NCI-H128 (cell line): ENCODE data around the gene MALT1.
"Not testable (repeated sequence)": the region's sequence is repeated elsewhere in the genome, so short reads cannot be mapped to it uniquely, and the experiment has no call there.

Source experiments
- DNase-seq: peaks from one replicate; lab custom pipeline; 2025; ENCODE audit not compliant: unreplicated experiment; lab: John Stamatoyannopoulos, UW

The MALT1 gene

DNA sequence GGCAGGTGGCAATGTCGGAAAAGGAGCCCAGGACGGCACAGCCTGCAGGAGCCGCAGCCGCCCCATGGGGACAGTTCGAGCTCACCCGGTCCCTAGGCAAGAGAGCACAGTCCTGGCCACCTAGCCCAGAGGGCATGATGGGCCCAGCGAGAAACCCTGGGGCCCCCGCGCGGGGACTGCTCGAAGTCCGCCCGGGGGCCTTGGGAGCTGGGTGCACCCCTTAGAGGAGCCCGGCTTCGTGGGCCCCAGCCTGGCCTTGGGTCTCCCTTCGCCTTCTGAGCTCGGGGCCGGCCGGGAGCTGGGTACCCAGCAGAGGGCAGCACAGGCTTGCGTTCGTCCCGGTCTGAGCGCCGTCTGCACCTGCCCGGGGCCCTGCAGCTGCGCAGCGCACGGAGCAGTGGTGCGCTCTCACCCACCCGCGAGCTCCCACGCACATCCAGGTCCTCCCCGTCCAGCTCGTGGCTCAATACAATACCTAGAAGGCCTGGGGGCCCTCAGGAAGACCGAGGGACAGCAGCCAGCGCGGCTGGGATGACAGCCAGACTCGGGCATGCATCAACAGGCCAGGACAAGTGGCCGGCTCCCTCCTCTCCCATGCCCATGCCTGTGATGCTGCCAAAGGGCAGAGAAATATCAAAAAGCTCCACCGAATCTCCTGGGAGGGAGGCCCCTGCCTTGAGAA lies 97.2 kb downstream of the MALT1 start:
- DNase-seq: peak; percentile 74

DNA sequence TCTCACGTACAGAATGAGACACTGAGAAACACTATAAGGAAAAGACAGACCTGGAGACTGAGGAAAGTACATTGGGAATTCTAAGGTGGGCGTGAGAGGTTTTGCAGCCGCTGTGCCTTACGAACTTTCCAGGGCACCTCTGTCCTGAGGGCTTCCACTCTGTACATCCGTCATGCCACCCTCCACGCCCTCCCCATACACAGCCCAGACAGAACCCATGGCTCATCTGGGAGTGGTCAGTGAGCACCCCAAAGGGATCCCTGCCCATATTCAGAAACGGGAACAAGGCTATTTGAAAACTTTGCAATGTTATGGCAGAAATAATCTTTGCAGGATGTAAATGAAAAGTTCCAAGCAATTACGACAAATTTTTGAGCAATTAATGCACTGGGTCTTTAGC lies 98.1 kb downstream of the MALT1 start:
- DNase-seq: no peak

DNA sequence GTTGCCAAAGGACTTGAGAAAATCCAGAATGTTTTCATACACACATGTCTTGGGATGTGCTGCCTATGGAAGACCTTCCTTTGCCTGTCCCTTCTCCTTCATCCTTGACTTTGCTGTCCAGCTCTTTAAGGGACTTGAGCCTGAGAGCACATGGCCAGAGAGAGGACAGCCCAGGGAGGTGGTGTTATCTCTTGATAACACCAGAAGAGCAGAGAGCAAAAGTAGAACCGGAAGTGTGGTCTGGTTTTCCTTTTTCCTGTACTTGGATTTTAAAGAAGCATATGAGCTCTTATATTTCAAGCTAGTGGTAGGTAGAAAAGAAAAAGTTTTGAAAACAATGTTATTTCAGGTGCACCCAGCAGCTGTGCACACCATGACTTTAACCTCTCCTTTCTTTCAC lies 99.3 kb downstream of the MALT1 start:
- DNase-seq: no peak

DNA sequence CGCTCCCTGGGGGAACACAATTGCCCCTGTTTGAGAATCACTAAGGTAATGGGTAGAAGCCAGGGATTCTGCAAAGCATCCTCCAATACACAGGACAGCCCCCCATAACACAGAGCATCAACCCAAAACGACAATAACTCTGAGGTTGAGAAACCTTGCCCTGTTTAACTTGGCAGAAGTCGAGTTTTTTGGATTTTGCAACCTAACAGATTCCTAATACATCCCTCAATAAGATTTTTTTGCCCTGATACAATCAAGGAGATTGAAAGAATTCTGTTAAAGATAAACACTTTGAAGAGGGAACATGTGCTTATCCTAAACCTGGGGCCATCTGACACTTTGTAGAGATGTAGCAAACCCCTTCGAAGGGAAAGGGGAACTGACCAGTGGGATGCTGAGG lies 100.9 kb downstream of the MALT1 start:
- no peak for DNase-seq

DNA sequence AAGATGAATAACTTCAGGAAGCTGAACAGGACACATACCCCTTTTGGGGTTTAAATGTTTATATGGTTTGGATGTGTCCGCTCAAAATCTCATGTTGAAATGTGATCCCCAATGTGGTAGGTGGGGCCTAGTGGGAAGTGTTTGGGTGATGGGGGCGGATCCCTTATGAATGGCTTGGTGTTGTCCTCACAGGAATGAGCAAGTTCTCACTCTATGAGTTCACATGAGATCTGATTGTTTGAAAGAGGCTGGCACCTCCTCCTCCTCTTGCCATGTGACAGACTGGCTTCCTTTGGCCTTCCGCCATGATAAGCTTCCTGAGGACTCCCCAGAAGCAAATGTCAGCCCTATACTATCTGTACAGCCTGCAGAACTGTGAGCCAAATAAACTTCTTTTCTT lies 104.8 kb downstream of the MALT1 start:
- DNase-seq: no peak

DNA sequence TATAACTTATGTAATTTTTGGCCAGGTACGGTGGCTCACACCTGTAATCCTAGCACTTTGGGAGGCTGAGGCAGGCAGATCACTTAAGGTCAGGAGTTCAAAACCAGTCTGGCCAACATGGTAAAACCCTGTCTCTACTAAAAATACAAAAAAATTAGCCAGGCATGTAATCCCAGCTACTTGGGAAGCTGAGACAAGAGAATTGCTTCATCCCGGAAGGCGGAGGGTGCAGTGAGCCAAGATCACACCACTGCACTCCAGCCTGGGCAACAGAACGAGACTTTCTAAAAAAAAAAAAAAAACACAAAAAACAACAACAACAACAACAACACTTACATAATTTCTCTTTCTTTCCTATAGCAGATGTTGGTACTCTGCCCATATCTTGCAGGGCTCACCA lies 105.3 kb downstream of the MALT1 start:
- not testable (repeated sequence) for DNase-seq

DNA sequence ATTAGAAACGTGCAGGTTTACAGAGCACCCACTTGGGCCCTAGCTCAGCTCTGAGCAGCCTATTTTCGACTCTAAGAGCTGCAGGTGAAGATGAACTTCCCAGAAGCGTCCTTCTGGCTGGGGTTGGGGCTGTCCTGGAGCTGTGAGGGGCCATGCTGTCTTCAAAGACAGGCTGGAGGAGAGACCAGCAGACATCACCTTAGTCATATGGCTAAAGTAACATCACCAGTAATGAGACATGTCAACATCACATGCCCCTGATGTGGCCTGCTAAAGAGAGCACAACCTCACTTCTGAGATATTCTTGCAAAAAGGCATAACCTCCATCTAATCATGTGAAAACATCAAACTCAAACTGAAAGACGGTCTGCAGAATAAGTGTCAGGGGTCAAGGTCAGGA lies 106.2 kb downstream of the MALT1 start:
- DNase-seq: no peak

DNA sequence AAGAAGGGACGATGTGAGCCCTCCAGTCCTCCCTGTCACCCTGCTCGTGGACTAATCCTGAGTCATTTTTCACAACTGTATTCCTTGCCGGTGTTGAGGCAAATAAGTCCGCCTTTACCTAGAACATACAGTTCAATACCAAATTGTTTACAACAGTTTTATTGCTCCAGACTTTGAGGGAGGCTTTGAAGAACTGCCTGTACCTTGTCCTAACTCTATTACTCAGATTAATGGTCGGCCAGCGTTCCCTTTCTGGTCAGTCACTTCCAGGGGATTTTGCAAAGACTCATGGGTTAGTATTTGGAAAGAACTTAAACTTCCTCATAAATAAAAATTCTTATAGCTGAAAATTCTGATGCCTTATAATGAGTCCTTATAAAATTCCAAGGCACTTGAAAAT lies 108.3 kb downstream of the MALT1 start:
- DNase-seq: no peak

DNA sequence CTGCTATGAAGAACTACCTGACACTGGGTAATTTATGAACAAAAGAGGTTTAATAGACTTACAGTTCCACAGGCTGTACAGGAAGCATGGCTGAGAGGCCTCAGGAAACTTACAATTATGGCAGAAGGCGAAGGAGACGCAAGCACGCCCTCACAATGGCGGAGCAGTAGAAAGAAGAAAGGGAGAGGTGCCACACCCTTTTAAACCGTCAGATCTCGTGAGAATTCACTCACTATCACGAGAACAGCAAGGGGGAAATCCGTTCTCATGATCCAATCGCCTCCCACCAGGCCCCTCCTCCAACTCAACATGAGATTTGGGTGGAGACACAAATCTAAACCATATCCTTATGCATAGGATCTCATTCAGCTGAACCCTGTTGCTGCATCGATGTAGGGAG lies 108.8 kb downstream of the MALT1 start:
- no peak for DNase-seq

DNA sequence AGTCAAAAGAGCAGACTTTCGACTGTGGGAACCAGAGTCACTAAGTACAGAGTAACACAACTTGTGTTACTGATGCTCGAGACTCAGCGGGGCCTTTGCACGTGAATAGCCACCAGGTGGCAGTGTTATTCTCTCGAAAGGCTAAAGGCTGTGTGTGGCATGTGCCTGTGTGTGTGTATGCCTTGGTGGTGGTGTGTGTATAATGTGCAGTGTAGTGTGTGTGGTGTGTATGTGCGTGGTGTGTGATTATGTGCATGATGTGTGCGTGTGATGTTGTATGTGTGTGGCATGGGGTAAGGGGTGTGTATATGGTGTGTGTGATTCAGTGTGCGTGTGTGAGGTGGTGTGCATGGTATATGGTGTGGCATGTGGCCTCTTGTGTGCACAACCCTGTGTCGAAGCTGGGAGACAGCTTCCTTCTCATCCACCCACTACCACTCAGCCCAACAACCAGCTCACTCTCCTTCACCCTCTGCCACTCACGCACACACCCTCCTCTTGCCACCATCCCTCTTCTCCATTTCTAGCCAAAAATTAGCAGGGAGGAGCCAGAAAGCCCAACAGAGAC lies 110.4 kb downstream of the MALT1 start:
- peak; percentile 86 for DNase-seq

DNA sequence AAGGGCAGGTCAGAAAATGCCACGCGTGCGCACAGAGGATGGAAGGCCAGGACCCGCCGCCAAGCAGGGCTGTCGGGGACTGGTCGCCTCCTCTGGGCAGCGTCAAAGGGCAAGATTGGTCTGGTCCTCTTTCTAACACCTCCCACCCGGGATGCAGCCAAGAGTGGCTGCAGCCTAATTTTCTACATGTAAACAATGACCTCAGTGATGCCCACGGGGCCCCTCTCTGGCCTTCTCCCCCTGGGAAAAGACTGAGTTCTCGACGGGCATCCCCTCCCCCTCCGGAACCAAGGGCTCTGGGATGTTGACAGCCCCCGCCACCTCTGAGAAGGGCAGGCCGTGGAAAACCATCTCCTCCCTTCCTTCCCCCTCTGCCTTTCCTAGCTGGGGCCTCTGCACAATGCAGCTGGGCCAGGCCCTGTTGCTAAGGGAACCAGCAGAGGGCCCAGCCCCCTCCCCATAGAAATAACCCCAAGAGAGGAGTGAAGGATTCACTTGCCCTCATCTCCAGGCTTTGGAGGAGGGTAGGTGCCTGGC lies 113.4 kb downstream of the MALT1 start:
- no peak for DNase-seq

DNA sequence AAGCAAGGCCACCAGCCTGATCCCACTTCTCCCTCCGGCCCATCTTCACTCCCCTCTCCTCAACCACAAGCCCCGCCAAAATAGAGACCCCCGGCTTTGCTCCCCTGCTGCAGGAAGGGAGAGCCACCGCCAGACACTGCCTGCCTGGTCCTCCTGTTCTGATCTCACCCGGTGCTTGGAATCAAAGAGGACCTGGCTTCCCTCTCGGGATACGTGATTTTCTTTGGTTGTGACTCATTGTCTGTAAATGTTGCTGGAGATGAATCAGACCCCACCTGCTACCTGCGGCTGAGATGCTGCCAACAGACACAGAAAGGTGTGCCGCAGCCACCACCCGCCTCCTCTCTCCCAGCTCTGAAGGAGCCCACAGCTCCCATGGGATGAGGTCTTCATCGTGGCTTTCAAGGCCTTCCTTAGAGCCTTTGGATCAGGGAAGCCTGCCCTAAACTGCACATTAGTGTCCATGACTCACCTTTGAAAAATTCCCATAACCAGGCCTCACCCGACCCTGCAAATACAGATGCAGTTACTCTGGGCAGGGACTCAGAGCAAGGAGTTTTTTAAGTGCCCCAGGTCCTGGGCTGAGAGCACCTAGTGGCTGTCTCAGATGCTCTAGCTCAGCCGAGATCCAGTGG lies 114.0 kb downstream of the MALT1 start:
- DNase-seq: no peak

DNA sequence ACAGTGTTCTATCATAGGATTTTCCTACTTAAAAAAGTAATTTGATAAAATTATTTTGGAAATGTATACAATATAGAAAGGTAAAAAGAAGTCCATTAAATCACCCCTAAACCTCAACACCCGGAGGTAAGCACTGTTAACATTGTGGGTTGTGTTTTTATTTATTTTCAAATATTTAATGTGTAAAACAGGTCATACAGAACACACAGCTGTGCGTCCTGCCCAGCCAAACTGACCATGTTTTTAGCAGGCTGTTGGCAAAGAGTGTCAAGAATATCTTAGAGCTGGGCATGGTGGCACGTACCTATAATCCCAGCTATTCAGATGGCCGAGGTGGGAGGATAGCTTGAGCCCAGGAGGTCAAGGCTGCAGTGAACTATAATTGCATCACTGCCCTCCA lies 114.6 kb downstream of the MALT1 start:
- DNase-seq: no peak

DNA sequence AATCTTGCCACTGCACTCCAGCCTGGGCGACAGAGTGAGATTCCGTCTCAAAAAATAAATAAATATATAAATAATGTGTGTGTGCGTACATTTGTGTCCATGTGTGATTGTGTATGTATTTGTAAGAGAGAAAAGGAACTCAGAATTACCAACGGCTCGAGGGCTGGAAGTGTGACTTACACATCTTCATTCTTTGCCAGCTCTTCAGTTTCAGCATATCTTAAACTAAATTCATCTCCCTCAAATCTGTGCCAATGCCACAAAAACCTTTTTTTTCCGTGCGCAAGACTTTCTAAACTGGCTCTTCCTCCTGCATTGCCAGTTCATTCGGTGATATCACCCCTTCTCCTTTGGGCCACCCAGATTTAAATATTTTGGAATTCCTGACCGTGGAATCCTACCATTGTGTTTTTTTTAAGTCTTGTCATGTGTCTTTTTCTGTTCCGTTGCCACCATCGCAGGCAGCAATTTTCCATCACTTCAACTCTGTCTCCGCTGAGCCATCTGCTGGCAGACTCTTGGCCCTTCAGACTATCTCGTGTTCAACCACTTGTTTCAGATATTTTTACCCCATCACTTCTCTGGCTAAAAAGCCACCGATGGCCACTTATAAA lies 116.4 kb downstream of the MALT1 start:
- DNase-seq: no peak

DNA sequence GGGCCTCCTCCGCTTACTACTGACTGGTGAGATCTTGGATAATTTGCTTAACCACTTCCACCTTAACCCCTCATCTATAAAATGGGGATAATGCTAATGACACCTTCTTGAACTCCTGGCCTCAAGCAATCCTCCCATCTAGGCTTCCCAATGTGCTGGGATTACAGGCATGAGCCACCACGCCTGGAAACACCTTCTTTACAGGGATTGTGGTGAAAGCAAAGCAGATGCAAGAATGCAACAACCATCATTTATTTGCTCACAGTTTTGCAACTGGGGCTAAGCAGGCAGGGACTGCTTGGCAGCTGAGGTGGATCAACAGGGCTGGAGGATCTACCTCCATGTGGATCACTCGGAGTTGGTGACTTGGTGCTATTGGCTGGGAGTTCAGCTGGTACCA lies 117.2 kb downstream of the MALT1 start:
- DNase-seq: no peak

DNA sequence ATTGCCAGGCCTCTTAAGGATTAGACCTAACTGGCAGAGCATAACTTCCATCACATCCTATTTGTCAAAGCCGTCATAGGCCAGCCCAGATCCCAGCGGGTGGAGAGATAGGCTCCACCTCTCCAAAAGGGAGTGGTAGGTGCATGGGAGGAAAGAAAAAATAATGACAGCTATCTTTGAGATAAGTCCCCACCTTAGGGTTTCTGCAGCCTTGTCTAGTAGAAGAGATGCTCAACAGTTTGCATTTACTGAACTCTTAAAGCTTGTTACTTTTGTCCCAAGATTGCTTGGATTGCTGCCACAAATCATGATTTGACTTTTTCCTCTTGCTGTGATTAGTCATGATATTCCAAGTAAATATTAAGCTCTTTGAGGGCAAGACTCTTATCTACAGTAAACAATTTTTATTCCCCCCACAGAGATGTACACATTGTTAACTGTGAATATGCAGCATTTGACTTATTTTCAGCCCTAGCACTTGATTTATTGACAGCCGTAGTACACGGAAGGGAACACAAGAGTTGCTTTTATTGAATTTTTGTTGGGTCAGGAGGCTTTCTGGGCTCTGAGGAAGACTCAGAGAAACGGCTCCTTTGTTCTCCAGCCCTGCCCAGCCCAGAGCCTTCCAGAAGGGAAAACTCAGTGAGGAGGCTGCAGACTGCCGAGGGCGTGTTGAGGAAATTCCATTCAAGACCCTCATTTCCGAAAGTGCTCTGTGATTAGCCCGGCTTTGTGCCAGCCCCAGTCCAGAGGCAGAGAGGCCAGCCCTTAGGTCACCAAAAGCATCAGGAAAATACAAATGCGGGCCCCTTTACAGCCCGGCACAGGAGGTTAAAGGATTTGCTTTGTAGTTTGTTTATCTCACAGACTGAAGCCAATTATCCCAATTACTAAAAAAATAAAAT lies 118.0 kb downstream of the MALT1 start:
- DNase-seq: no peak

DNA sequence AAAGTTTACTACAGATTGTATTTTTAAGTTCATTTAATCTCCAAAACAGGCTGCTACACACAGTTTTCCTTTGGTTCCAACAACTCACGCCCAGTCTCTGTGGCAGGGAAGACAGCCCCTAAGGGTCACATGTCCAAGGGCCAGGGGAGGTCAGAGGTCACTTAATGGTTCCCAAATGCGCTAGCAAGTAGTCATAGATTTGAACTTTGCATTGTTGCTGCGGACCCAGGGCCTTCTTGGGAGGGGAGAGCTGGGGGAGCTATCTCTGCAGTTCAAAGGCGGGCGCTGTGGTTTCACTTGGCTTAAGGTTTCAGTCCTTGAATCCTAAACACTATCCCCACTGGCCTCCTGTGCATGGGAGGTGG lies 118.6 kb downstream of the MALT1 start:
- DNase-seq: no peak

DNA sequence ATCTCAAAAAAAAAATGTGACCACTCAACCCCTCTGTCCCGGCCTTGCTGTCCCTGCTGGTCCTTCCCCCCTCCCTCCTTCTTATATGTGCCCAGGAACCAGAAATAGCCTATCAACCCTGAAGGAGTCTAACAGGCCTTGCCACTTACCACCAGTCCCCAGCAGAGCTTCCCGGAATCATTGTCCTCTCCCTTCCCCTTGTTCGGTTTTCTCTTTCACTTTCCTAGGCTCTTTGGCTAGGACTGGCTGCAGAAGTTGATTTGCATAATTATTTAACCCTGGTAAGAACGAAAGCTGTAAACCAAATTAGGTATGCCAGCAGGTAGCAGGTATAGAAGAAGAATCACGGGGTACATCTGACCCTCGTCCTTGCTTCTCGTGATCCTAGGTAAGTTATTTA lies 120.8 kb downstream of the MALT1 start:
- DNase-seq: no peak

DNA sequence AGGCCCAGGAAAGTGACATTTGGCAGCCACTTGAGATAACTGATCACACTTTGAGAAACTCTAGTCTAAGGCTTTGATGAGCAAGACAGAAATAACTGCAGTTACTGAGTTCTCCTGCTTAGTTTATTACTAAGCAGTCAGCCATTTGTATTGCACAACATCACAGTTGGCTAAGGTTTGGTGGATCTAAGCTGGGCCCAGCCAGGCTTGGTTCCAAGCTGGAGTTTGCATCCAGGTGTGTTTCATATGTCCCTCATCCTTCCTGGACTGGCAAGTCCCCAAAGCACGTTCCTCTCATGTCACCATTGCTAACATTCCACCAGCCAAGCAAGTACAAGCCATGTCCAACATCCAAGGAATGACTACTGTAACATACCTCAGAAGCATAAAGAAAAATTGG lies 122.1 kb downstream of the MALT1 start:
- DNase-seq: no peak

DNA sequence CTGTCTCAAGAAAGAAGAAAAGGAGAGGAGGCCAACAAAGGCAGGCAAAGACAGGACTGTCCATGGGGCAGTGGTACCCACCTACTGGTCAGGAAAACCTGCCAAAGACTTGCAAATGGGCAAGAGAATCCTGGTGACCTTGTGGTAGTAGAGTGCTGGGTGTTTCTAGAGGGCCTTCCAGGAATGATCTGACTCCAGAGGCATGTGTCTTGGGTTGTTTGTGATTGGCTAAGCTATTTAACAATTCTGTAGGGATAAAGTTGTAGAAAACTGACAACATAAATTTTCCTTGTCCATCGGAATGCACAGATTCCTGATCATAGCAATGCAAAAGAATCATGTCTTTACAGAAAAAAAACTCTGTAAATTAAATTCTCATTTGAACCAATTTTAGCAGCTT lies 125.0 kb downstream of the MALT1 start:
- DNase-seq: no peak

DNA sequence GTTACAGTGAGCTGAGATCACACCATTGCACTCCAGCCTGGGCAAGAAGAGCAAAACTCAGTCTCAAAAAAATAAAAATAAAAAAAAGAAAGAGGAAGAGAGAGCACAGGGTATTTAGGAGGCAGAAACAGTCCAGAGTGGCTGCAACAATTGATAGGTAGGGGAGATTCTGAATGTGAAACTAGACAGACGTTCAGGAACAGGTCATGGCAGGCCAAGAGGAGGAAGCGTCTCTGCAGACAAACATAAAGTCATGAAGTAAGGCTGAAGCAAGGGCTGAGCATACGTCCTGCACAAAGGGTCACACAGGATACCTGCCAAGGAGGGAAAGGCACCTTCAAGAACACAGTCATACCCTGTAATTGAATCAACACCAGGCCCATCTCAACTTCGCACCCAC lies 129.3 kb downstream of the MALT1 start:
- no peak for DNase-seq
